Measurements from ENCODE around the gene PSMA7.
A peak's percentile ranks its signal among the peaks of the same experiment; 100 is the strongest.

PSMA7 gene

GRCh38 chr20:62127799-62128198 lies 15.4 kb downstream of the PSMA7 start:
- no peak overlapping the region for H3K4me3 ChIP-seq (ENCODE audit: low read length in 2 of 2)
- no peak overlapping the region for H3K9ac ChIP-seq (ENCODE audit: low read length in 2 of 2)
- H3K27me3 ChIP-seq (ENCODE audit: control insufficient read depth in 1 of 2, insufficient read depth in 2 of 2, low read length in 2 of 2) = no peaks in the 10 kb centered on the region
- H3K27ac ChIP-seq (ENCODE audit: low read length) = no peak overlapping the region
- H3K4me1 ChIP-seq (ENCODE audit: control insufficient read depth, insufficient read depth, low read length) = peaks cover 18% of the 10 kb centered on the region
- peaks cover 72 to 75% of the 10 kb centered on the region in 2 donors for H3K36me3 ChIP-seq (ENCODE audit: control insufficient read depth in 2 of 2, insufficient read depth in 2 of 2, low read length in 2 of 2)
- no peaks in the 10 kb centered on the region for H3K9me3 ChIP-seq (ENCODE audit: control insufficient read depth in 2 of 2, low read length in 2 of 2)

DNA sequence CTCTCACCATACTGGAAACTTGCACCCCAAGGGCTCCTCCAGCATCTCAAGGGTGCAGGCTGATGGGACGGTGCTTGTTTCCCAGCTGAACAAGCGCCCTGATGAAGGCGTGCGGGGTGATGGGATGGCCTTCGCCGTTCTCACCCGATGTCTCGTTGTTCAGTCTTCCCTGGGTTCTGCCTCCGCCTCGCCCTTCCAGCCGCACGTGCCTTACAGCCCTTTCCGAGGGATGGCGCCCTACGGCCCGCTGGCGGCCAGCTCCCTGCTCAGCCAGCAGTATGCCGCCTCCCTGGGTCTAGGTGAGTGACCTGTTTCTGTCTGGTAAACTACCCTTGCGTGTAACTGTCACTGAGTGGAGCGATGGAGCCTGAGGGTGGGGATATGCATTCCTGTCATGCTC lies 17.1 kb downstream of the PSMA7 start:
- H3K4me1 ChIP-seq (ENCODE audit: control insufficient read depth, insufficient read depth, low read length) = peaks cover 18% of the 10 kb centered on the region
- no peak overlapping the region for H3K4me3 ChIP-seq (ENCODE audit: low read length in 2 of 2)
- no peak overlapping the region for H3K9ac ChIP-seq (ENCODE audit: low read length in 2 of 2)
- H3K36me3 ChIP-seq (ENCODE audit: control insufficient read depth in 2 of 2, insufficient read depth in 2 of 2, low read length in 2 of 2) = peaks cover 56 to 58% of the 10 kb centered on the region in 2 donors
- H3K27ac ChIP-seq (ENCODE audit: low read length) = no peak overlapping the region
- no peaks in the 10 kb centered on the region for H3K9me3 ChIP-seq (ENCODE audit: control insufficient read depth in 2 of 2, low read length in 2 of 2)
- H3K27me3 ChIP-seq (ENCODE audit: control insufficient read depth in 1 of 2, insufficient read depth in 2 of 2, low read length in 2 of 2) = no peaks in the 10 kb centered on the region

DNA sequence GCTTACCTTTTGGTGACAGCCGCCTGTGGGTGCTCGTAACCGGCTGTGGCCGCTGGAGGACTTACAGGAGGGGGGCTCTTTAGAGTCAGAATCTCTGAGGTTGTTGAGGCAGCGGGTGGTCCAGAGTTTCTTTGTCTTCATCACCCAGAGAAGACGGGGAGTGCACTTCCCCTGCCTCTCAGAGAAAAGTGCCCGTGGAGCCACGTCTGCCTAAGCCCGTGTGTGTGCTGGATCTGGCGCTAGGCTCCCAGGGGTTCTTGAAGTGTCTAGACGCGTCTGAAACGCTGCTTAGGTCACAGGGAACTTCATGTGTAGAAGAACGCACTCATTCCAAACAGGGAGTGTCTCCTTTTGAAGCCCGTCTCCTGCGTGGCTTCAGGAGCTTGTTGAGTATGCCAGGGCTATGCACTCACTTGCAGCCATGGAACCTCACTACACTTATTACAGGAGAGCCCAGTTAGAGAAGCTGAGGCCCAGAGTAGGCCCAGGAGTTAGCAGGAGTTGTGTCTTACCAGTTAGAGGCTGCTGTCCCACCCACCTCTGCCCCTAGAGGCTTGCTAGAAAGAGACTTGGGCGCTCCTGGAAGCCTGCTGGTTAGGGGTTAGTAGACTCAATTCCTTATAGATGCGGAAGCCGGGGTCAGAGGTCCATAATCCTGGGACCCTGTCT lies 19.6 kb downstream of the PSMA7 start:
- H3K27ac ChIP-seq (ENCODE audit: low read length) = peak overlapping the region; percentile 37
- H3K27me3 ChIP-seq (ENCODE audit: control insufficient read depth in 1 of 2, insufficient read depth in 2 of 2, low read length in 2 of 2) = peaks cover 0 to 3% of the 10 kb centered on the region in 2 donors
- peaks cover 34 to 37% of the 10 kb centered on the region in 2 donors for H3K36me3 ChIP-seq (ENCODE audit: control insufficient read depth in 2 of 2, insufficient read depth in 2 of 2, low read length in 2 of 2)
- peak overlapping the region; percentile 55 to 62 for H3K9ac ChIP-seq (ENCODE audit: low read length in 2 of 2)
- H3K9me3 ChIP-seq (ENCODE audit: control insufficient read depth in 2 of 2, low read length in 2 of 2) = no peaks in the 10 kb centered on the region
- peak overlapping the region; percentile 72 to 79 for H3K4me3 ChIP-seq (ENCODE audit: low read length in 2 of 2)
- peaks cover 21% of the 10 kb centered on the region for H3K4me1 ChIP-seq (ENCODE audit: control insufficient read depth, insufficient read depth, low read length)

GRCh38 chr20:62122654-62123449 lies 20.3 kb downstream of the PSMA7 start:
- peaks cover 3 to 5% of the 10 kb centered on the region in 2 donors for H3K27me3 ChIP-seq (ENCODE audit: control insufficient read depth in 1 of 2, insufficient read depth in 2 of 2, low read length in 2 of 2)
- peak overlapping the region; percentile 37 for H3K27ac ChIP-seq (ENCODE audit: low read length)
- H3K9me3 ChIP-seq (ENCODE audit: control insufficient read depth in 2 of 2, low read length in 2 of 2) = no peaks in the 10 kb centered on the region
- H3K36me3 ChIP-seq (ENCODE audit: control insufficient read depth in 2 of 2, insufficient read depth in 2 of 2, low read length in 2 of 2) = peaks cover 27 to 30% of the 10 kb centered on the region in 2 donors
- H3K9ac ChIP-seq (ENCODE audit: low read length in 2 of 2) = peak overlapping the region; percentile 55 to 62
- peak overlapping the region; percentile 72 to 79 for H3K4me3 ChIP-seq (ENCODE audit: low read length in 2 of 2)
- H3K4me1 ChIP-seq (ENCODE audit: control insufficient read depth, insufficient read depth, low read length) = peaks cover 21% of the 10 kb centered on the region

GRCh38 chr20:62121776-62122653 lies 21.2 kb downstream of the PSMA7 start, which contains the start of gene LSM14B:
Gene LSM14B (plus strand): TSS chr20:62122475. CDS start chr20:62122667, 192 bp downstream.
- Histone ChIP-seq H3K27ac (ENCODE audit: low read length) (peak within 1 kb of the TSS; percentile 84), H3K9ac (ENCODE audit: low read length in 2 of 2) (peak within 1 kb of the TSS; percentile 64 to 79), H3K4me1 (ENCODE audit: control insufficient read depth, insufficient read depth, low read length) (peaks cover 21% of the 10 kb centered on the region), H3K36me3 (ENCODE audit: control insufficient read depth in 2 of 2, insufficient read depth in 2 of 2, low read length in 2 of 2) (peaks cover 19 to 21% of the 10 kb centered on the region in 2 donors), H3K4me3 (ENCODE audit: low read length in 2 of 2) (peak within 1 kb of the TSS; percentile 77 to 81), H3K9me3 (ENCODE audit: control insufficient read depth in 2 of 2, low read length in 2 of 2) (no peaks in the 10 kb centered on the region), H3K27me3 (ENCODE audit: control insufficient read depth in 1 of 2, insufficient read depth in 2 of 2, low read length in 2 of 2) (peaks cover 9 to 12% of the 10 kb centered on the region in 2 donors)

DNA sequence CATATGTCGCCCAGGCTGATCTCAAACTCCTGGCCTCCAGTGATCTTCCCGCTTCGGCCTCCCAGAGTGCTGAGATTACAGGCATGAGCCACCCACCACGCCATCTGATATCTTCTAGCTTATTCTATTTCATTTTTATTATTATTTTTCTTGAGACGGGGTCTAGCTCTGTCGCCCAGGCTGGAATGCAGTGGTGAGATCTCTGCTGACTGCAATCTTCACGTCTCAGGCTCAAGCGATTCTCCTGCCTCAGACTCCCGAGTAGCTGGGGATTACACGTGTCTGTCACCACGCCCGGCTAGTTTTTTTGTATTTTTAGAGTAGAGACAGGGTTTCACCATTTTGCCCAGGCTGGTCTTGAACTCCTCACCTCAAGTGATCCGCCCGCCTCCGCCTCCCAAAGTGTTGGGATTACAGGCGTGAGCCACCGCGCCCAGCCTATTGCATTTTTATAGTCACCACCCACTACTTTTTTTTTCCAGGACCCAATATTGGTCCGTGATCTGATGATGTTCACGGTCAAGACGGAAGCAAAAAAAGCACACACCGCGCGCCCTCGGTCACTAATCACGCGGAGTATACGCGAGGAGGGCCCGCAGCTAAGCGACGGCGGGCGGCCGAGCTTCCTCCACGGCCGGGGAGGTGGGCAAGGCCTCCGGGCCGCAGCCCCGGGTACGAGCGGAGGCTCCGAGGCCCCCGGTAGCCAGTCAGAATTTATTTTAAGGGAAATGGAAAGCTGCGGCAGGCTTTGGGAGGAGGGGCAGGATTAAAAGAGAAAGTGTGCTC lies 22.0 kb downstream of the PSMA7 start:
- Histone ChIP-seq H3K9me3 (ENCODE audit: control insufficient read depth in 2 of 2, low read length in 2 of 2) (no peaks in the 10 kb centered on the region), H3K9ac (ENCODE audit: low read length in 2 of 2) (peak overlapping the region; percentile 64 to 79), H3K4me1 (ENCODE audit: control insufficient read depth, insufficient read depth, low read length) (peaks cover 21% of the 10 kb centered on the region), H3K36me3 (ENCODE audit: control insufficient read depth in 2 of 2, insufficient read depth in 2 of 2, low read length in 2 of 2) (peaks cover 11 to 16% of the 10 kb centered on the region in 2 donors), H3K27me3 (ENCODE audit: control insufficient read depth in 1 of 2, insufficient read depth in 2 of 2, low read length in 2 of 2) (peaks cover 9 to 16% of the 10 kb centered on the region in 2 donors), H3K27ac (ENCODE audit: low read length) (peak overlapping the region; percentile 84), H3K4me3 (ENCODE audit: low read length in 2 of 2) (peak overlapping the region; percentile 77 to 81)

GRCh38 chr20:62120365-62120762 lies 22.8 kb downstream of the PSMA7 start:
- Histone ChIP-seq H3K9me3 (ENCODE audit: control insufficient read depth in 2 of 2, low read length in 2 of 2) (no peaks in the 10 kb centered on the region), H3K27me3 (ENCODE audit: control insufficient read depth in 1 of 2, insufficient read depth in 2 of 2, low read length in 2 of 2) (peaks cover 9 to 18% of the 10 kb centered on the region in 2 donors), H3K4me1 (ENCODE audit: control insufficient read depth, insufficient read depth, low read length) (peaks cover 21% of the 10 kb centered on the region), H3K4me3 (ENCODE audit: low read length in 2 of 2) (no peak overlapping the region), H3K36me3 (ENCODE audit: control insufficient read depth in 2 of 2, insufficient read depth in 2 of 2, low read length in 2 of 2) (peaks cover 6 to 10% of the 10 kb centered on the region in 2 donors), H3K27ac (ENCODE audit: low read length) (no peak overlapping the region), H3K9ac (ENCODE audit: low read length in 2 of 2) (no peak overlapping the region)

- Histone ChIP-seq H3K4me1 (ENCODE audit: control insufficient read depth, insufficient read depth, low read length) (peaks cover 21% of the 10 kb centered on the region), H3K27ac (ENCODE audit: low read length) (no peak overlapping the region), H3K9ac (ENCODE audit: low read length in 2 of 2) (no peak overlapping the region), H3K4me3 (ENCODE audit: low read length in 2 of 2) (no peak overlapping the region), H3K27me3 (ENCODE audit: control insufficient read depth in 1 of 2, insufficient read depth in 2 of 2, low read length in 2 of 2) (peaks cover 13 to 18% of the 10 kb centered on the region in 2 donors), H3K9me3 (ENCODE audit: control insufficient read depth in 2 of 2, low read length in 2 of 2) (no peaks in the 10 kb centered on the region), H3K36me3 (ENCODE audit: control insufficient read depth in 2 of 2, insufficient read depth in 2 of 2, low read length in 2 of 2) (peaks cover 2 to 4% of the 10 kb centered on the region in 2 donors)
Measured at GRCh38 chr20:62119591-62120364, 23.4 kb downstream of the PSMA7 start.

- Histone ChIP-seq H3K9ac (ENCODE audit: low read length in 2 of 2) (no peak overlapping the region), H3K27ac (ENCODE audit: low read length) (no peak overlapping the region)
Measured at GRCh38 chr20:62119115-62119514, 24.1 kb downstream of the PSMA7 start.

More at GRCh38 chr20:62119115-62119514, 24.1 kb downstream of the PSMA7 start:
- H3K4me1 ChIP-seq (ENCODE audit: control insufficient read depth, insufficient read depth, low read length) = peaks cover 15% of the 10 kb centered on the region
- H3K36me3 ChIP-seq (ENCODE audit: control insufficient read depth in 2 of 2, insufficient read depth in 2 of 2, low read length in 2 of 2) = no peaks in the 10 kb centered on the region
- H3K9me3 ChIP-seq (ENCODE audit: control insufficient read depth in 2 of 2, low read length in 2 of 2) = no peaks in the 10 kb centered on the region
- H3K4me3 ChIP-seq (ENCODE audit: low read length in 2 of 2) = no peak overlapping the region
- H3K27me3 ChIP-seq (ENCODE audit: control insufficient read depth in 1 of 2, insufficient read depth in 2 of 2, low read length in 2 of 2) = peaks cover 14 to 18% of the 10 kb centered on the region in 2 donors
